PC-3 (cell line): ENCODE measurements around the gene CYB561D2. TPM values are rescaled to one million over a fixed set of nuclear protein-coding genes. Genes with fewer than 3 reads are reported as not detected.

Source experiments
- ATAC-seq: fragments of 200-7000 bp; cut with Tn5 transposase; 2 replicates; pipeline ENCODE4 v1.9.1; 2020; ENCODE audit warnings: mild to moderate bottlenecking, moderate library complexity
- BruUV-seq: library from RNA; stranded (reverse); fragments of 400-500 nt; replicated peaks from 2 replicates; lab custom pipeline; 2021; lab: Mats Ljungman, UMichigan
- CTCF ChIA-PET: fragments of 300-600 bp; sonication (Branson Sonifier 250); formaldehyde crosslinking; loops from one replicate; lab custom pipeline; 2022; ENCODE audit warnings: antibody characterized with exemption; lab: Charles Lee
- POLR2A ChIA-PET: fragments of 300-600 bp; sonication (Branson Sonifier 250); formaldehyde crosslinking; loops from one replicate; lab custom pipeline; 2022; ENCODE audit warnings: antibody characterized with exemption; ENCODE audit not compliant: unreplicated experiment; lab: Charles Lee
- DNase-seq: peaks from one replicate; pipeline ENCODE4 v3.0.0-alpha.2; 2015
- H2AFZ ChIP-seq: fragments of 300-600 bp; sonication (generic); 2 replicates; pipeline ENCODE4 v1.6.0; 2016; ENCODE audit warnings: antibody characterized with exemption, low read length
- H3F3A ChIP-seq: fragments of 300-600 bp; sonication (generic); one replicate; pipeline ENCODE4 v1.6.0; 2017; ENCODE audit warnings: antibody characterized with exemption, low read length, control low read depth, mild to moderate bottlenecking; ENCODE audit not compliant: unreplicated experiment
- H3K27ac ChIP-seq: fragments of 300-600 bp; sonication (generic); 2 replicates; pipeline ENCODE4 v1.5.1; 2016; ENCODE audit warnings: mild to moderate bottlenecking, low read length
- H3K27me3 ChIP-seq: fragments of 300-600 bp; sonication (generic); 2 replicates; pipeline ENCODE4 v1.6.1; 2016; ENCODE audit warnings: low read length, mixed read lengths
- H3K36me3 ChIP-seq: fragments of 300-600 bp; sonication (generic); 2 replicates; pipeline ENCODE4 v1.6.1; 2016; ENCODE audit warnings: low read depth, mixed run types, low read length, mixed read lengths
- H3K4me1 ChIP-seq: fragments of 300-600 bp; sonication (generic); 2 replicates; pipeline ENCODE4 v1.5.1; 2016; ENCODE audit warnings: low read length; ENCODE audit not compliant: insufficient read depth
- H3K4me2 ChIP-seq: fragments of 300-600 bp; sonication (generic); 2 replicates; pipeline ENCODE4 v1.6.0; 2016; ENCODE audit warnings: low read length
- H3K4me3 ChIP-seq: fragments of 300-600 bp; sonication (generic); 2 replicates; pipeline ENCODE4 v1.5.1; 2016; ENCODE audit warnings: mild to moderate bottlenecking, low read length, mixed read lengths
- H3K79me2 ChIP-seq: fragments of 300-600 bp; sonication (generic); 2 replicates; pipeline ENCODE4 v1.6.1; 2017; ENCODE audit warnings: low read length, mixed read lengths
- H3K9ac ChIP-seq: fragments of 300-600 bp; sonication (generic); 2 replicates; pipeline ENCODE4 v1.6.0; 2016; ENCODE audit warnings: mild to moderate bottlenecking, low read length
- H3K9me2 ChIP-seq: fragments of 300-600 bp; sonication (generic); replicated peaks from 2 replicates; pipeline ENCODE4 v1.6.1; 2016; ENCODE audit warnings: mixed run types, low read length, mixed read lengths
- H3K9me3 ChIP-seq: fragments of 300-600 bp; sonication (generic); 2 replicates; pipeline ENCODE4 v1.6.1; 2016; ENCODE audit warnings: low read length, mixed read lengths
- H4K20me1 ChIP-seq: fragments of 300-600 bp; sonication (generic); 2 replicates; pipeline ENCODE4 v1.6.1; 2016; ENCODE audit warnings: low read length, mixed read lengths
- CTCF ChIP-seq: fragments of 300-600 bp; sonication (generic); conservative IDR thresholded peaks from 2 replicates; pipeline ENCODE4 v1.5.1; 2017; ENCODE audit warnings: antibody characterized with exemption, low read depth, mild to moderate bottlenecking, low read length
- EZH2 ChIP-seq: fragments of 300-600 bp; sonication (generic); IDR thresholded peaks from one replicate; pipeline ENCODE4 v1.6.1; 2017; ENCODE audit warnings: antibody characterized with exemption, mild to moderate bottlenecking, low read length; ENCODE audit not compliant: unreplicated experiment
- EZH2phosphoT487 ChIP-seq: fragments of 300-600 bp; sonication (generic); IDR thresholded peaks from 2 replicates; pipeline ENCODE4 v1.6.1; 2018; ENCODE audit warnings: mild to moderate bottlenecking, antibody characterized with exemption, low read length, borderline replicate concordance
- intact Hi-C: fragments of 100-400 bp; cut with micrococcal nuclease; formaldehyde crosslinking; loops from 2 replicates; pipeline ENCODE4 v1.9.0; 2023
- total RNA-seq: library from RNA; depleted of rRNA; stranded (reverse); fragments of >200 nt; gene quantifications from 2 replicates; pipeline ENCODE4 v1.2.3, GENCODE V29; 2014

Gene CYB561D2
- total RNA-seq, 1 experiment from 2014 or later = 44.3 TPM

DNA sequence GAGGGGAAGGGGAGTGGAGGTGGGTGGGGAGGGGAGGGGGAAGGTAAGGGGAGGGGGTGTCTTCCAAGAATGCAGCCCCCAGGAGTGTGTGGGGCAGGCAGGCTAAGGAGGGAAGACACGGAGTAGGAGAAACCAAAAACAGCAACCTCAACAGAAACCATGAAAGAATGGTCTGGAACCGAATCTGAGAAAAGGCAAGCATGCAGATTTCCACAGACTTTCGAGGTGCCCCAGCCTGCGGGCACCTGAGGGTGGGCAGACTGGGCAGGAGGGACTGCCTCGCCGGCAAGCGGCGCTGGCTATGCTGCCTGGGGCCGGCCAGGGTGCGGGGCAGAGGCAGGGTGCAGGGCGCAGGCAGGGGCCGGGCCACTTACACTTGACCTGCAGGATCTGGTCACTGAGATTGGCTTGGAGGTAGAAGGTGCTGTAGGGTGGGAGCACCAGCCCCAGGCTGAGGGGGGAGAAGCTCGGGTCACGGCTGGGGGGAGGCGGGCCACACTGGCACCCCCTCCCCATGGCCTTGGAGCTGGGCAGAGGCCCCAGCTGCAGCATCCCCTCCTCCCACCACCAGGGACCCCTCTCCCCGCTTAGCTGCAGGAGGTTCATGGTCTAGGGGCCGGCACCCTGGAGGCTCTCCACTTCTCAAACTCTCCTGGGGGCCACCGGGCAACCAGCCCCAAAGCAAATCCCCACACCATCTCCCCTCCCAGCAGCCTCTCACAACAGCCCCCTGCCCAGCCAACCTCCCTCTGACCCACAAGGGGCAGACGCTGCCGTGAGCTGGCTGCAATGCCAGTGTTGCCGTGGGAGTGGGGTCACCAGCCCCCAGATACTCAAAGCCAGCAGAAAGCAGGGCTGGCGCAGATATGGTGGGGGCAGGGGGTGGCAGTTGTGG lies 23.9 kb downstream of the CYB561D2 start:
- H3K27ac ChIP-seq = no peak overlapping the region
- no peaks in the 10 kb centered on the region for H3K9me2 ChIP-seq
- no peaks in the 10 kb centered on the region for H3F3A ChIP-seq
- ChIA-PET CTCF (no interaction called here), POLR2A (no interaction called here)
- no peak overlapping the region for H3K4me2 ChIP-seq
- H3K36me3 ChIP-seq = no peaks in the 10 kb centered on the region
- intact Hi-C loops = no loop called here
- H3K9me3 ChIP-seq = no peaks in the 10 kb centered on the region
- TF ChIP-seq EZH2phosphoT487 (no peak), EZH2 (no peak), CTCF (no peak)
- no peak overlapping the region for H2AFZ ChIP-seq
- no TSS peak for BruUV-seq
- H3K4me1 ChIP-seq = no peaks in the 10 kb centered on the region
- no peak overlapping the region for H3K9ac ChIP-seq
- H3K4me3 ChIP-seq = no peak overlapping the region
- DNase-seq (no peak), ATAC-seq (no peak)
- H3K27me3 ChIP-seq = no peaks in the 10 kb centered on the region
- no peaks in the 10 kb centered on the region for H4K20me1 ChIP-seq
- H3K79me2 ChIP-seq = no peaks in the 10 kb centered on the region

GRCh38 chr3:50375258-50375931 lies 24.7 kb downstream of the CYB561D2 start:
- Histone ChIP-seq H3F3A (no peaks in the 10 kb centered on the region), H3K27me3 (no peaks in the 10 kb centered on the region), H4K20me1 (no peaks in the 10 kb centered on the region), H3K27ac (no peak overlapping the region), H3K4me2 (no peak overlapping the region), H2AFZ (no peak overlapping the region), H3K4me3 (no peak overlapping the region), H3K36me3 (no peaks in the 10 kb centered on the region), H3K9me2 (no peaks in the 10 kb centered on the region), H3K4me1 (no peaks in the 10 kb centered on the region), H3K9ac (no peak overlapping the region), H3K79me2 (no peaks in the 10 kb centered on the region), H3K9me3 (no peaks in the 10 kb centered on the region)
- ChIA-PET POLR2A (no interaction called here), CTCF (no interaction called here)
- DNase-seq = no peak
- peak; percentile 17 for ATAC-seq
- intact Hi-C loops = no loop called here
- BruUV-seq = no TSS peak
- TF ChIP-seq CTCF = peak; percentile 35; the same call in 1 of the 2 replicates
- TF ChIP-seq EZH2phosphoT487 = no peak

GRCh38 chr3:50378024-50378423 lies 27.4 kb downstream of the CYB561D2 start:
- POLR2A ChIA-PET = no interaction called here
- no peak overlapping the region for H2AFZ ChIP-seq
- no TSS peak for BruUV-seq
- H4K20me1 ChIP-seq = no peaks in the 10 kb centered on the region
- no peak for TF ChIP-seq EZH2phosphoT487
- 0 out of 2 replicates have a peak, but pooled peaks have one; percentile 11 for TF ChIP-seq CTCF
- no peaks in the 10 kb centered on the region for H3K79me2 ChIP-seq
- CTCF ChIA-PET = no interaction called here
- intact Hi-C loops = no loop called here
- no peaks in the 10 kb centered on the region for H3F3A ChIP-seq
- H3K9me2 ChIP-seq = no peaks in the 10 kb centered on the region
- no peak for DNase-seq
- no peak overlapping the region for H3K4me3 ChIP-seq
- no peaks in the 10 kb centered on the region for H3K27me3 ChIP-seq
- H3K4me1 ChIP-seq = no peaks in the 10 kb centered on the region
- no peak overlapping the region for H3K27ac ChIP-seq
- ATAC-seq = no peak
- H3K4me2 ChIP-seq = no peak overlapping the region
- no peak overlapping the region for H3K9ac ChIP-seq
- H3K36me3 ChIP-seq = no peaks in the 10 kb centered on the region
- H3K9me3 ChIP-seq = no peaks in the 10 kb centered on the region
